Activated CD8-positive, alpha-beta T cell treated with anti-CD3 and anti-CD28 coated beads, Interleukin-2, amount 10 ng/mL, durations not matched to agents 7 days and 5 days (primary cell): ENCODE data around the gene KIF4A. TPM values are rescaled to one million over a fixed set of nuclear protein-coding genes. Genes with fewer than 3 reads are reported as not detected.
"Not testable (repeated sequence)": the region's sequence is repeated elsewhere in the genome, so short reads cannot be mapped to it uniquely, and the experiment has no call there.

Source experiments
- ATAC-seq: fragments of 150-1000 bp; cut with Tn5 transposase; one replicate; pipeline ENCODE4 v1.10.0; 2021; ENCODE audit warnings: moderate library complexity
- CTCF ChIA-PET: fragments of 350-600 bp; sonication (Branson Sonifier 250); formaldehyde crosslinking; loops from one replicate; lab custom pipeline; 2021; ENCODE audit warnings: antibody characterized with exemption; lab: Charles Lee
- POLR2A ChIA-PET: fragments of 350-600 bp; sonication (Branson Sonifier 250); formaldehyde crosslinking; loops from one replicate; lab custom pipeline; 2021; ENCODE audit warnings: antibody characterized with exemption; lab: Charles Lee
- DNase-seq: peaks from one replicate; pipeline ENCODE4 v3.0.0-alpha.2; 2020
- H3K27ac Mint-ChIP-seq: one replicate; pipeline ENCODE4 v1.8.0; 2021; ENCODE audit warnings: mild to moderate bottlenecking, mixed read lengths
- H3K27me3 Mint-ChIP-seq: one replicate; pipeline ENCODE4 v1.8.0; 2021; ENCODE audit warnings: low read depth, mixed read lengths
- H3K36me3 Mint-ChIP-seq: one replicate; pipeline ENCODE4 v1.8.0; 2021; ENCODE audit warnings: low read depth, mixed read lengths
- H3K4me1 Mint-ChIP-seq: one replicate; pipeline ENCODE4 v1.8.0; 2021; ENCODE audit warnings: low read depth, mixed read lengths
- H3K4me3 Mint-ChIP-seq: one replicate; pipeline ENCODE4 v1.8.0; 2021; ENCODE audit warnings: mild to moderate bottlenecking, mixed read lengths
- H3K9me3 Mint-ChIP-seq: one replicate; pipeline ENCODE4 v1.8.0; 2022; ENCODE audit warnings: mixed read lengths; ENCODE audit not compliant: insufficient read depth
- total RNA-seq, 2 experiments: library from RNA; stranded (reverse); gene quantifications; one replicate each; pipeline ENCODE4 v1.2.3, GENCODE V29; 2021

KIF4A gene
- total RNA-seq, 2 experiments from 2014 or later, result 41.3 to 44.3 TPM

DNA sequence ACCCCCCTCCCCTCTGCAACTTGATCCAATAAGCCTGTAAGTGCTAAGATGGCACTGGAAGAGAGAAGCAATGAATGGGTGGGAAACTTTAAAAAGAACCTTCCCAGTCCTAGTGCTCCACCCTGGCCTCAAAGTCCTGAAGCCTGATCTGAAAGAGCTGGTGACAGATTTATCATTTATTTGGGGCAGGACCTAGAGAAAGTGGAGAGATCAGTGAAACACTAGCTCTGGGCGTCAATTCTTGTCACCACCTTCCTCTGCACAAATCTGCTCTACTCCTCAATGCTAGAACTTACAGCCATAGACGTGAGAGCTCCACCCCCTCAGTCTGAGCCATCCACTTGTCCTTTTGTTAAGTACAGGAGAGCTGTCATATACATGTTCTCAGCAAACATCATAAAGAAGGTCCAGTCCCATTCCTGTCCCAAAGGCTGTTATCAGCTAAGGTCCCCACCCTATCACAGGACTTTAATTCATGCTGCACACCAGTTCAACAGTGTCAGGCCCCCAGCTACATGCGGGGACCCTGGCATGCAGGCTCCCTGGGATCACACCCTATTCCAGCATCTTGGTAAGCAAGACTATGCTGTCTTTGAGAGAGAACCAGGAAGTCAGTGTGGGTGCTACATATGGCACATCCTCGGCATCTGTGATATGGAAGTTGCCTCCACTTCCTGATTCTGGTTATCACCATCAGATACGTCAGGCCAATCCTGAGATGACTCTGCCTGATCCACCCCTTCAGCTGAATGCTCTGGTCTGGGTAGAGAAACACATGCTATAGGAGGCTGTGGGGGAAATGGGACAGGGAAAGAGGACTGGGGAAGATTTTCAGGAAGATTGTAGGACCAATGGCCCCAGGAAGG lies 32.2 kb upstream of the KIF4A start:
- peaks cover 8% of the 10 kb centered on the region for H3K4me1 Mint-ChIP-seq
- no peak overlapping the region for H3K4me3 Mint-ChIP-seq
- no peak for DNase-seq
- H3K36me3 Mint-ChIP-seq, result no peaks in the 10 kb centered on the region
- CTCF ChIA-PET, result no interaction called here
- no peaks in the 10 kb centered on the region for H3K27me3 Mint-ChIP-seq
- no peak for ATAC-seq
- POLR2A ChIA-PET, result no interaction called here
- H3K27ac Mint-ChIP-seq, result no peak overlapping the region
- H3K9me3 Mint-ChIP-seq, result no peaks in the 10 kb centered on the region

DNA sequence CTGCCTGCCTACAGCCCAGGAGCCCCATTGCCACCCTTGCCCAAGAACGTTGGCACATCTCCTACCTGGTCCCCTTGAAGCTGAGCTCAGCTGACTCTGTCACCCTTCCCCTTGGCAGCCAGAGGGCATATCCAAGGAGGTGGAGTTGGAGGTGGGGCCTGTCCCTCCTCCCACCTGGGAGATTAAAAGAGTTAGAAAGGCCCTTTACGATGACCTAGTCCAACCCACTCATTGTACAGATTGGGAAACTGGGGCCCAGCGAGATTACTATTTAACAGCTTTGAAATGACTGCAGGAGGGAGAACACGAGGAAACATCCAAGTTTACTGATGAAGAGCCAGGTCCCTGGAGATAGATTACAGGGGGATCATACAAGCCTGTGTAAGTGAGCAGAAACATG lies 29.8 kb upstream of the KIF4A start, which contains the start of gene P2RY4:
Gene P2RY4, minus strand, starts transcription at position 101 of the 400 bp plus-strand sequence. CDS start 580 bp downstream, outside the sequence.
- DNase-seq (no peak), ATAC-seq (no peak)
- peaks cover 2% of the 10 kb centered on the region for H3K27me3 Mint-ChIP-seq
- CTCF ChIA-PET, result no interaction called here
- no peaks in the 10 kb centered on the region for H3K36me3 Mint-ChIP-seq
- no peak within 1 kb of the TSS for H3K27ac Mint-ChIP-seq
- H3K9me3 Mint-ChIP-seq, result no peaks in the 10 kb centered on the region
- POLR2A ChIA-PET, result no interaction called here
- no peak within 1 kb of the TSS for H3K4me3 Mint-ChIP-seq
- H3K4me1 Mint-ChIP-seq, result no peaks in the 10 kb centered on the region

DNA sequence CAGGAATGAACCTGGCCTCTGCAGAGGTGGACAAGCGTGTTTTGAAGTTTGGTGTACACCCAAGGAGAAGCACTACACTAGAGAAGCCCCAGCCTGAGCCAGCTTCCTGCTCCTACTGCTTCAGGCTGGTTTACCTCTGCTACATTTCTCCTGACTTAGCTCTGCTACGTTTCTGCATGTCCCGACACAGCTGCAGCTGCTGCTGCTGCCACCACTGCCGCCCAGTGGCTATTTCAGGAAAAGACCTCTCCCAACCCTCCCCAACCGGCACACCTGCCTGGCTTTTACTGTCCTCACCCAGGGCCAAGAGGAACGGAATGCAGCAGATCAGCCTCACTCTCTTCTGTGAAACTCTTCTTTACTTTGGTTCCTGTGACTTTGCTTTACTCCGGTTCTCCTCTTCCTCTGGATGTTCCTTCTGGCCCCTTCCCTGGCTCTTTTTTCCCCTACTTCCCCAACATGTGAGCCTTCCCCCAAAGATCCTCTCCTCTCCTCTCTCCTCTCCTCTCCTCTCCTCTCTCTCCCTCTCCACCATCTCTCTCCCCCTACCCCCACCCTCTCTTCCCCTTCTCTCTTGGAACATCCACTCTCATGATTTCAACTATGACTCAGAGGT lies 26.8 kb upstream of the KIF4A start:
- H3K27ac Mint-ChIP-seq, result no peak overlapping the region
- H3K4me1 Mint-ChIP-seq, result no peaks in the 10 kb centered on the region
- ATAC-seq (peak; percentile 65), DNase-seq (peak; percentile 50)
- no peaks in the 10 kb centered on the region for H3K36me3 Mint-ChIP-seq
- CTCF ChIA-PET, result interaction anchor here (1.0 kb wide), 1 partner anchor 66 kb away, joined by 3 read pairs; no protein-coding TSS in a partner anchor
- peaks cover 2% of the 10 kb centered on the region for H3K27me3 Mint-ChIP-seq
- no peak overlapping the region for H3K4me3 Mint-ChIP-seq
- H3K9me3 Mint-ChIP-seq, result no peaks in the 10 kb centered on the region
- POLR2A ChIA-PET, result no interaction called here

DNA sequence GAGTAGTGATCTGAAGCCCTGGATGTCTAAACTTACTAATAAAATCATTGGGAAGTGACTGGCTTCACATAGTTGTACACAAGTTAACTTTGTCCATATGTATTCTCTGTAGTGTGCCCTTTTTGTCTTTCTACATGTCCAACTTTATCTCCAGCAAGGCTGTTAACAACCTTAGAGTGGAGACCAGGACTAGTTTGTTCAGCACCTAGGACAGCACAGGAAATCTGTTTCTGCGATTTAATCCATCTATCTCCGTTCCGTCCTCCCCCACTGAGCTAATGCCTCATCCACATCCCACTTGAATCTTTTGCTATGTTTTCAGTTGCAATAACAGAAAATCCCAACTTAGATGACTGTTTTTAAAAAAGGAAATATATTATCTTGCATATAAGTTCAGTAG lies 25.1 kb upstream of the KIF4A start:
- Mint-ChIP-seq H3K27ac (no peak overlapping the region), H3K27me3 (peaks cover 2% of the 10 kb centered on the region), H3K9me3 (no peaks in the 10 kb centered on the region), H3K4me1 (no peaks in the 10 kb centered on the region), H3K4me3 (no peak overlapping the region), H3K36me3 (no peaks in the 10 kb centered on the region)
- no peak for ATAC-seq
- ChIA-PET CTCF (no interaction called here), POLR2A (no interaction called here)
- DNase-seq, result no peak

DNA sequence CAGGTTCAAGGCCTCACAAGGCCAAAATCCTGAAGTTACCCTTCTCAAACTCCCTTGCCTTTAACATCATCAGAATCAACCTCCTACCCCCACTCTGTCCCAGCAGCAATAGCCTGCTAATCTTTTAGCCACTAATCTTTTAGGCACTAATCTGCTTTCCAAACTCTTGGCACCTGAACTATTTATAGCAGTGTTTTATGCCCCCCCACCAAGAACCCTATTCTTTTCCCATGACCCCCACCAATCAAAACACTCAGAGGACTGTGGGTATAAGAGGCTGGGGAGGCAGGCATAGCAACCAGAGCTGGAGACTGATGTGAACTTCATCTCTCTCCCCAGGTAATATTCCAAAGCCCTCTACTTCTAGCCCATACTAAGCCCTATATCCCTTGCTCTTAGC lies 21.9 kb upstream of the KIF4A start, which contains the start of gene ARR3:
Gene ARR3, plus strand, starts transcription at position 301 of the 400 bp plus-strand sequence. CDS start 1,052 bp downstream, outside the sequence.
- DNase-seq (no peak), ATAC-seq (no peak)
- POLR2A ChIA-PET, result no interaction called here
- no peak within 1 kb of the TSS for H3K27ac Mint-ChIP-seq
- H3K4me3 Mint-ChIP-seq, result no peak within 1 kb of the TSS
- no peaks in the 10 kb centered on the region for H3K4me1 Mint-ChIP-seq
- CTCF ChIA-PET, result no interaction called here
- peaks cover 2% of the 10 kb centered on the region for H3K27me3 Mint-ChIP-seq
- no peaks in the 10 kb centered on the region for H3K36me3 Mint-ChIP-seq
- no peaks in the 10 kb centered on the region for H3K9me3 Mint-ChIP-seq

DNA sequence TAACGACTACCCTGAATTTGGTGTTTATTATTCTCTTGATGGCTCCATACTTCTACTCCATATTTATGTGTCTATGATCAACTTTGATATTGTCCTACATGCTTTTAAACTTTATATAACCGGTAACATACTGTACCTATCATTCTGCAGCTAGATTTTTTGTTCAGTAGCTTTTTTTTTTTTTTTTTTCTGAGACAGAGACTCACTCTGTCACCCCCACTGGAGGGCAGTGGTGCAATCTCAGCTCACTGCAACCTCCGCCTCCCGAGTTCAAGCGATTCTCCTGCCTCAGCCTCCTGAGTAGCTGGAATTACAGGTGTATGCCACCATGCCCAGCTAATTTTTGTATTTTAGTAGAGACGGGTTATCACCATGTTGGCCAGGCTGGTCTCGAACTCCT lies 15.9 kb upstream of the KIF4A start:
- H3K4me1 Mint-ChIP-seq, H3K27ac Mint-ChIP-seq, ATAC-seq, H3K4me3 Mint-ChIP-seq, CTCF ChIA-PET, H3K36me3 Mint-ChIP-seq, DNase-seq, POLR2A ChIA-PET, H3K9me3 Mint-ChIP-seq, H3K27me3 Mint-ChIP-seq: not testable (repeated sequence)

DNA sequence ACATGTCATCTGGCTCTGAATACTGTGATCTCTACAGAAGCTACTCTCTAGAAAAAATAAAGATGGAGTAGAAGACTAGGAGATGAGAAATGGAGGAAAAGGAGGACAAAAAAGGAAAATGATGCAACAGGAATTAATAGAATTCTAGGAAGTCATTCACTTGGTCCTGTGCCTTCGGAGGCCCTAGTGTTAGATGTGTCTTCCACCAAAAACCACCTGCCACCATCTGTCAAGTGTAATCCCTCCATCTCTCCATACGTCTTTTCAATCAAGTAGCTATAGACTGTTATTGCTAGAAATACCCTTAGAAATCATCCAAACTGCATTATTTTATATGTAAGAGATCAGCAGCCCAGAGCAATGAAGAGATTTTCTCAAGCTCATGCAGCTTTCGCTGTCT lies 10.8 kb upstream of the KIF4A start:
- no peak overlapping the region for H3K27ac Mint-ChIP-seq
- CTCF ChIA-PET, result no interaction called here
- POLR2A ChIA-PET, result no interaction called here
- H3K27me3 Mint-ChIP-seq, result no peaks in the 10 kb centered on the region
- ATAC-seq (no peak), DNase-seq (no peak)
- H3K36me3 Mint-ChIP-seq, result no peaks in the 10 kb centered on the region
- H3K4me3 Mint-ChIP-seq, result no peak overlapping the region
- no peaks in the 10 kb centered on the region for H3K9me3 Mint-ChIP-seq
- H3K4me1 Mint-ChIP-seq, result no peaks in the 10 kb centered on the region

DNA sequence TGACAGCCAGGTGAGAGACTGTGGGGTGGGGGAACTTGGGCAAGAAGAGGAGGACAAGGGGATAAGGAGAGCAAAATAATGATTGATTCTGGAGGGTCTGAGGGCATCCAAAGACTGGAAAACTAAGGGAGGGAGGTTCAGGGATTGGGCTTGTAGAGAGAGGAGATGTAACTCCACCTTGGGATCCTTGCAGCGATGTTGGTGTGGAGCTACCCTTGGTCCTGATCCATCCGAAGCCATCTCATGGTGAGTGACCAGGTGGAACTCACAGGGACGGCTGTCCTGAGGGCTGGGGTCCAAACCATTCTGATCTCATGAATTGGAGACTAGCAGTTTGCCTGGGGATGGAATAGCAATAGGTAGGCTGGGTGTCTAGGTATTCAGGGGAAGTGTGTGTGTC lies 9.3 kb upstream of the KIF4A start:
- H3K9me3 Mint-ChIP-seq, result no peaks in the 10 kb centered on the region
- H3K27ac Mint-ChIP-seq, result no peak overlapping the region
- POLR2A ChIA-PET, result no interaction called here
- H3K4me1 Mint-ChIP-seq, result no peaks in the 10 kb centered on the region
- CTCF ChIA-PET, result no interaction called here
- H3K4me3 Mint-ChIP-seq, result no peak overlapping the region
- no peaks in the 10 kb centered on the region for H3K27me3 Mint-ChIP-seq
- peaks cover 2% of the 10 kb centered on the region for H3K36me3 Mint-ChIP-seq
- DNase-seq (no peak), ATAC-seq (no peak)

DNA sequence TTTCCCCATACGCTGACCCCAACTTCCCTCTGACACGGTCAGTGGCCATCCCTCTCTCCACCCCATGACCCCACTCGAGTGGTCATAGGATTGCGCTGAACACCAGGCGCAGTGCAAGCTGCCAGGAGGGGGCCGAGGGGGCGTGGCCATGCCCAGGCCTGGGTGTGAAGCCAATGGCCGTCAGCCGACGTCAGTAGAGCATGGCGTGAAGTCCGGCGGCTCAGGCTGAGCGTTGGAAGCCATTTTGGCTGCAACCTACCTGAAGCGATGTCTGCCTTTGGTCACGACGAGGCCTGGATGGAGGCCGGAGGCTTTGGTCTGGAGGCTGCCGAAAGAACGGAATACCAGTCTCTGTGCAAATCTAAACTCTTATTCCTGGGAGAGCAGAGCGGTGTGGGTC lies 8.0 kb upstream of the KIF4A start, which contains the start of gene RAB41:
Gene RAB41, plus strand, starts transcription at position 222 of the 400 bp plus-strand sequence. Its CDS starts 46 bp downstream, at position 268.
- H3K9me3 Mint-ChIP-seq, result no peaks in the 10 kb centered on the region
- no peak within 1 kb of the TSS for H3K27ac Mint-ChIP-seq
- POLR2A ChIA-PET, result no interaction called here
- no peak for DNase-seq
- peaks cover 13% of the 10 kb centered on the region for H3K36me3 Mint-ChIP-seq
- ATAC-seq, result no peak
- H3K4me3 Mint-ChIP-seq, result no peak within 1 kb of the TSS
- H3K4me1 Mint-ChIP-seq, result no peaks in the 10 kb centered on the region
- CTCF ChIA-PET, result no interaction called here
- H3K27me3 Mint-ChIP-seq, result no peaks in the 10 kb centered on the region

DNA sequence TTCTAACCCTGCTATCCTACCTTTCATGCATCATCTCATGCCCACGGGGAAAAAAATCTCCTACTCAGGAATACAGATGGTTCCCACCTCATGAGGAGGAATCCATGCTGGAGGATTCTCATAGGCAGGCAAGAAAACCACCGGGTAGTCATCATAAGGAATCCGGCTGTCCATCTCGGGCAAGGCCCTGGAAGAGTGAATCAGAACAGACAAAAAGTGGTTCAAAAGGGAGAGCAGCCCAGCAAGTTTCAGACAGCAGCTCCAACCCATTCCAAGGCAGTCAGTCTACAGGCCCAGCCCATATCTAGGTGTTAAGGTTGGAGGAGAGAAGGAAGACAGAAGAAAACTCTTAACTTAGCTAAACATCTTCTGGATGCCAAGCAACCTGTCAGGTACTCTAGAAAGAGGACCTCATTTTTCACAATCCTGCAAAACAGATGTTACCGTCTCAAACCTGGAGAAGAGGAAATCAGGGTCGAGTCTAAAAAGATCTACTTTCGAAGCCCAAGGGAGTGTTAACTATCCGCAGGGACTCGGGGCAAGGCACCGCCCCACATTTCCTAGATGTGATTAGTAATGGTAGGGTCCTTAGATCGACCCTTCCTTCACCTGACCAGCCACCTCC lies 624 bp upstream of the KIF4A start:
- H3K27me3 Mint-ChIP-seq, result no peaks in the 10 kb centered on the region
- POLR2A ChIA-PET, result interaction anchor here (0.7 to 2.1 kb wide), 5 partner anchors 10 to 893 kb away, joined by 3 to 7 read pairs (median 4); partner anchors contain the start of gene IGBP1
- CTCF ChIA-PET, result no interaction called here

DNA sequence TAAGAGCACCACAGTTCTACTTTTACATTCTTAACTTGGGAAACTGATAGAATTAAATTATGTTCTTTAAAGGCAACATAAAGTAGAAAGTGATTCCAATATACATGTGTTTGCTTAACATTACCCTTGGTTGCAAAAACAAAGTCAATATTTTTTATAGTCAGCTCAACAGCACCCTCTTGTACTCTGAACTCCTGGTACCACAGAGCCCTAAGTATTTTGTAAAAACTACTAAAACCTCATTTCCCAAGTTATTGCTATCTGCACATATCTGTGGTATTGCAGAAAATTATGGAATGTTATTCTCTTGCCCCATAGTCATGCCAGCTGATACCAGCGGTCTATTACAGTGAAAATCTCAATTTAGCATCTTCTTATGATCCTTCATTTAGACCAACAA lies 2.9 kb downstream of the KIF4A start:
- H3K36me3 Mint-ChIP-seq, result peaks cover 36% of the 10 kb centered on the region
- no peak overlapping the region for H3K27ac Mint-ChIP-seq
- no peak for ATAC-seq
- H3K4me3 Mint-ChIP-seq, result peak overlapping the region; percentile 71
- no peaks in the 10 kb centered on the region for H3K9me3 Mint-ChIP-seq
- no peak for DNase-seq
- ChIA-PET POLR2A (interaction anchor here (0.6 kb wide), 1 partner anchor 40 kb away, joined by 3 read pairs; no protein-coding TSS in a partner anchor), CTCF (no interaction called here)
- no peaks in the 10 kb centered on the region for H3K27me3 Mint-ChIP-seq
- peaks cover 30% of the 10 kb centered on the region for H3K4me1 Mint-ChIP-seq

More for the DNA sequence above, 624 bp upstream of the KIF4A start:
- Mint-ChIP-seq H3K4me3 (peak overlapping the region; percentile 94), H3K9me3 (no peaks in the 10 kb centered on the region), H3K4me1 (peaks cover 30% of the 10 kb centered on the region), H3K27ac (peak overlapping the region; percentile 94), H3K36me3 (peaks cover 45% of the 10 kb centered on the region)
- ATAC-seq, result no peak
- no peak for DNase-seq
